H1 (cell line): Measurements from ENCODE around the gene TSTD2. TPM values are rescaled to one million over a fixed set of nuclear protein-coding genes. Genes with fewer than 3 reads are reported as not detected.

Source experiments
- ATF3 ChIP-seq: IDR thresholded peaks from 2 replicates; pipeline ENCODE4 v1.6.1; 2011; ENCODE audit warnings: low read depth, mild to moderate bottlenecking, low read length; ENCODE audit not compliant: insufficient read depth
- E2F6 ChIP-seq: IDR thresholded peaks from 2 replicates; pipeline ENCODE4 v1.6.1; 2012; ENCODE audit warnings: inconsistent platforms
- polyA plus RNA-seq, 7 experiments: library from polyadenylated mRNA; depleted of rRNA in 3 of 7; stranded (reverse) in 5 of 7; unstranded in 2 of 7; fragments of >200 nt in 5 of 7; fragments of 200-250 nt in 2 of 7; gene quantifications; 1 replicate in 5 of 7; 2 replicates in 1 of 7; 4 replicates in 1 of 7; pipeline versions ENCODE4 v1.2.1 to v1.2.3, GENCODE V29; 2011 to 2013; ENCODE audit warnings: missing spikeins in 2 of 7, mixed read lengths in 2 of 7
- total RNA-seq: library from RNA; stranded (reverse); fragmentation: NEBNext Ultra II Directional; extraction: Animal tissue kit (Norgen Biotek cat#: 25700); gene quantifications from 2 replicates; pipeline ENCODE4 v1.2.1, GENCODE V29; 2021

TSTD2 gene
- total and polyA plus RNA-seq, 2 of the 8 experiments (the other 6 are each of a cell fraction or from before 2014, with no cell fraction given): 16.1 to 17.5 TPM

GRCh38 chr9:97632985-97633858, at the start of gene TSTD2, which contains the start of gene NCBP1 (continued):
- TF ChIP-seq ATF3 (no peak), E2F6 (peak; percentile 86)
